Stimulated activated CD8-positive, alpha-beta memory T cell treated with anti-CD3 and anti-CD28 coated beads, Interleukin-12 subunit alpha, Interleukin-12 subunit beta, amount 100 ng/mL, for 24 hours (primary cell): ENCODE measurements around the gene CLIP1.
A peak's percentile ranks its signal among the peaks of the same experiment; 100 is the strongest.

ENCODE experiments used
- DNase-seq: peaks from one replicate; pipeline ENCODE4 v3.0.0-alpha.2; 2020; ENCODE audit errors: extremely low read depth

CLIP1 gene

DNA sequence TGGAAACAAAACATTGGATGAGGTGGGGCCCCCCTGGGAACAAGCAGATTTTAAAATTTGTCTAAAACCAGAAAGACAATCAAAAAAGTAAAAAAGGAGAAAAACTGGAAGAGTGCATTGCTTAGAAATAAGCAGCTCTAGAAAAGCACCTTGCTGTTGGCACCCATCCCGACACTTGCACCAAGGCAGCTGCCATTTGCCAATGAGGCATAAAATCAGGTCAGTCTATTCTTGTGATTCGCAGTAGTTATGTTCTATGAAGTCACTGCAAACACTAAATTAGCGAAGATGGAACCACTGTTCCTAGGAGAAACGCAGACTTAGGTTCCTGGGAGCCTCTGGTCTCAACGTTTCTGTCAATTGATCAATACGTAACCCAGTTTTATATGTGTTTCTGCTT is 172.4 kb downstream of the CLIP1 start:
- DNase-seq, result no peak

GRCh38 chr12:122245553-122245952 is 176.9 kb downstream of the CLIP1 start:
- no peak for DNase-seq

DNA sequence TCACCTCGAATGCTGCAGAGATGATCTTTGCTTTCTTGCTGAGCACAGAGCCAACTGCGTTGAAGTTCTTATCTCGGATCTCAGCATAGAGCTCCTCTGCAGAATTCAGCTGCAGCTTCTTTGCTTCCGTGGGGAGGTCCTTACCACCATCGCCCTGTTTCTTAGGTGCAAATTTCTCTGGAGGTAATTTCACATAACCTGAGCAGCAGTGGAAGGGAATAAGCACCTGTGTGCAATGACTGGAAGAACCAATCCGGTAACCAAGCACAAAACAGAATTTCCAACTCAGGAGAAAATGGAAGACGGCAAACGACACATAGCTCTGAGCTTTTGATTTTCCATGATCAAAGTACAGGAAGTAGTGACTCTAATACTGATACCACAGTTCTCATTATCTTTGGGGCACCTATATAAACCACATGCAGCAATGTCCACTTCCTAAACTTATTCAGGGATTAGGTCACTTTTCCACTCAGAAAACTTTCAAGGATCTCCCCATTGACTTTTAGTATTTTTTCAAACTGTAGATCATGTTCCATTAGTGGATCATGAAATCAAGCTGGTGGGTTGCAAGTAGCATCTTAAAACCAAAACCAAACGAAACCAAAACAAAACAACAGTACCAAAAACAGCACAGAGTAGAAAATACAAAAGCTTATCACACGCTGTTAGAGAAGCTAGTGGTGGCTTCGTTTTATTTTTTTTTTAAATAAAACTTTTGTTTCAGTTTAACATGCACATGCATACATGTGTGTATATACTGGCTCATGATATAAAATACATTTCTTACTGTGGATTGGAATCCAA is 177.7 kb downstream of the CLIP1 start:
- no peak for DNase-seq

DNA sequence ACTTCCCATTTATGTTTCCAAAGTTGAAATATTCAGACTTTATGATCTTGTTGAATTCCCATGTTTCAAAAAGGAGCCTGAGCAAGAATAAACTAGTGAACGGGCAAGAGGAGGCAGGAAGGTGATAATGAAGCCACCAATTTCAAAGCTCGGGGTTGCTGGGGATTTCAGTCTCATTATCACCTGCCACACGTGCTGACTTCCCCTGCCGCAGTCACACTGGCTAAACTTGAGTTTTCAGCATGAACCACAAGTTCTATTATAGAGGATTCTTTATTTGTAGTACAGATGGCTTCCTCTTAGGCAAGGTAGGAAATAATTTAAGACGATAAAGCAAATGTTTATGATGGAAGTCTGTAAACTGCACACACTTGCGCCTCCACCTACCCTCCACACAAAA is 178.5 kb downstream of the CLIP1 start:
- DNase-seq, result no peak

GRCh38 chr12:122238861-122239260 is 183.6 kb downstream of the CLIP1 start:
- DNase-seq, result no peak

DNA sequence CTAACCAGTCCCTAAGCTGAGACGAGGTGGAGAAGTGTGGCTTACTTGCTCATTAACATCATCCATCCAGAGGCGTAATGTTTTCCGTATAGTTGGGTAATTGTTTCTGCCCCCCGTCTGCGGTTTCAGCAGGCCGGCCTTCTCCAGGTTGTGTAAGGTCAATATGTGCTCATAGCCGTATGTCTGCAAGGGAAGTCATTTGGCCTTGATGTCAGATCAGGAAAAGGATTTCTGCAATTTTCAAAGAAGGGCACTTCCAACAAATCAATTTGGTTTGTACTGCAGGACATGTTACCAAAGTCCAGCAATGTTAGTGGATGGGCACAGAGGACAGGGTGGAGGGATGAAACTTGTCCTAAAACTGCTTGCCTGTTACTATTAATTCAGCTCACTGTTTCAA is 186.7 kb downstream of the CLIP1 start:
- DNase-seq, result no peak

DNA sequence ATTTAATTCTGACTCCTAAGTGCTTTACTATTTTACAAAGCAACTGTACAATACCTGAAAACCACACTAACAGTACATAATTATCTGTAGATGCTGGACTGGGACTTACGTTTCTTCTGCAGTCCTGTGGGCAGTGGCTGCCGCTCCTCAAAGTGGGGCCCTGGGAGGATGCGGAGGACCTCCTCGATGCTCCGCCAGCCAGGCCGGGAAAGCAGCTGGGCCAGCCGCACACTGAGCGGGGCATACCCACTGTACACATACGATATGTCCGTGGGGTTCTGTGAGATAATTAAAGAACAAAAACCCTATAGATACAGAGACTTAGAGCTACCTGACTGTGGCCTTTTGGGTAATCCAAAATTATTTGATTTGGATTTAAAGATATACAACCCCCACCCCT is 189.8 kb downstream of the CLIP1 start:
- no peak for DNase-seq

DNA sequence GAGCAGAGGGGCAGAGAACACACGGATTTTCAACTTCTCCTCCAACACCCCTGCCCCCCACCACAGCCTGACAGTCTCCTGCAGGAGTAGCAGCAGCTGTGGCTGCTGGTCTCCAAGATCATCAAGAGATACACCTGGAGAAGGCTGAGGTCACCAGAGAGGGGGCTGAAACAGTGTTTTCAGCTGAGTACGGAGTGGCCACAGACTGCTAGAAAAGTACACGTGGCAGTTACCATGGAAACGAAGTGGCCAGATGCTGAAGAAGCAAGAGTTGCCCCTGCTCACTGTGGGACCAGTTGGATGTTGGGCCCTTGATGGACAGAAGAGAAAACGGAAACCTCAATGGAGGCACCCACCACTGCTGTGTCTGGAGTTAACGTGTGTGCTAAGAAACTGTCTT is 191.7 kb downstream of the CLIP1 start:
- no peak for DNase-seq

DNA sequence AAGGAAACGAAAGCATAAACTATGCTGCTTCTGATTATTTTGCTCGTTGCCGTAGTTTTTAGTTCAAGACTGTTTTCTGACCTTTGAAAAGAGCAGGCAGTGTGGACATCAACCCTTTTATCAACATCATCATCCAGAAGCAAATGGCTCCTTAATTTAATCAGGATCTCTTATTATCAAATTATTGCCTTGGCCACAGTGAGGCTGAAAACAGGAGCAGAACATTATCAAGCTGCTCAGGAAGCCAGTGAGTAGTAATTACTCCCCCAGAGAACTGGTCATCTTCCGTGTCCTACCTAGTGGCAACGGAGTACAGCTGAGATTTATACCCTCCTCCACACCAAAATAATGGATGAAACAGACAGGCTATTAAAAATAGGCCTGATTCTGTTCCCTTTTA is 194.4 kb downstream of the CLIP1 start:
- no peak for DNase-seq

GRCh38 chr12:122227341-122227740 is 195.1 kb downstream of the CLIP1 start:
- no peak for DNase-seq

DNA sequence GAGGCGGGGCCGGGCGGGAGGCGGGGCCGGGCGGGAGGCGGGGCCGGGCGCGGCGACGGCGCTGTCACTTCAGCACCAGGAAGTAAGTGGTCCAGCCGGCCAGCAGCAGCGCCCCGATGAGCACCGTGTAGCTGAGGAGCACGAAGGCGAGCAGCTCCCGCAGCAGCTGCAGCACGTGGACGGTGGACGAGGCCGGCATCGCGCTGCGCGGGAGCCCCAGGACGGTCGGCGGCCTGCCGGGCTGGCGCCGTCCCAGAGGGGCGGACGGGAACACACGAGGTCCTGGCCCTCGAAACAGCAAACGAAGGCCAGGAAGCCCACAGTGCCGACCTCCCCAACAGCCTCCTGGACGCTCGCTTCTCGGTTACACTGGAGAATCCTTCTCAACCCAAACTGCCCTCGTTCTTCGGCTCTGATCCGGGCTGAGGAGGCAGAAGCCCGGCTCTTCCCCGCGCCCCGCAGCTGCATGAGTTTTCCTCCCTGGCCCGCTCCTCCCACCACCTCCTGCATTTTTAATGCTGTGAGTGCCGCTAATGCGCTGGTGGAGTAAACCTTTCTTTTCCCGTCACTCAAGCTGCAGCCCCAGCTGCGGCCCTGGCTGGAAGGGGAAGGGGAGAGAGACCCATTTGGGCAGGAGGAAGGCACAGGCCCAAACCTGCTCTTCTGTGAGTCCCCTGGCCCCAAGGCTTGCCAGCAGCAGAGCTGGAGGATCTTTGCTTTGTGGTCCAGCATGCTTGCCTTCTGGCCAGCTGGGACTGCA is 195.9 kb downstream of the CLIP1 start:
- no peak for DNase-seq

DNA sequence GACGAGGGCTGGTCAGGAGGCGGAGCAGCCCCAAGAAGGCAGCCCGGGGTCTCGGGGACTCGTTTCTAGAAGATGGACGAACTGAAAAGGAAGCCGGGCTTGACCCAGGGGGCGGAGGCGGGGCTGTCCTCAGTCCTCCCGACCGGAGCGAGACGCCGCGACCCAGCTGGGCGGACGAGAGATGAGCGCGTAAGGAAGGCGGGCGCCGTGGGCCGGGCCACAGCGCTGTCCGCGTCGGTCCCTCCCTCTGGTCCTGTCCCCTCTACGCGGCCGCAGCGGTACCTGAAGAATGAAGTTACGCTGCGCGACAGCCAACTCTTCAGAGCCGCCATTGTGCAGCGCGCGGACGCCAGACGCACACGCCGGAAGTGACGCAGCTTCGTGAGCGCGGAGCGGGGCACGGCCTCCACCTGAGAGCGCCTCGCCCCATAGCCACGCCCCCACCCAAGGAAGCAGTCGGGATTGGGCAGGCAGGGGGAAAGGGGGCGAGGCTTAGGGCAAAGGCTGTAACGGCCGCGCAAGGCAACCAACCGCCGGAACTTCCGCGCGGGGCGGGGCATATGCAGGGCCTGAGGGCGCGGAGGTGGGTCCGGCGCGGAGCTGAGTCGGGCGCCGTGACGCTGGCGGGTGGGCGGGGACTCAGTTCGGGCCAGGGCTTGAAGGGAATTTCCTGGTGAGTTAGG is 196.6 kb downstream of the CLIP1 start, which contains the start of gene DIABLO:
Gene DIABLO (minus strand): TSS at position 370 of the 683 bp plus-strand sequence. CDS start 38 bp downstream, at position 332.
- peak; percentile 99 for DNase-seq
